OCI-LY7 (cell line): ENCODE data around the gene NTM.

Experiments
- EZH2phosphoT487 ChIP-seq: fragments of 200-600 bp; sonication (generic); IDR thresholded peaks from 2 replicates; pipeline ENCODE4 v1.6.1; 2018; ENCODE audit warnings: low read depth, borderline replicate concordance, mild to moderate bottlenecking, mixed run types, antibody characterized with exemption, low read length, moderate library complexity, mixed read lengths
- TF ChIP-seq, protein P1 (sequence below): fragments of 200-600 bp; sonication (generic); conservative IDR thresholded peaks from 2 replicates; pipeline ENCODE4 v1.5.1; 2014; ENCODE audit warnings: mild to moderate bottlenecking, antibody characterized with exemption, low read length, moderate library complexity, mixed read lengths

GRCh38 chr11:131491503-131491902 lies 121.1 kb downstream of the NTM start:
- no peak for TF ChIP-seq EZH2phosphoT487
- TF ChIP-seq, protein P1, sequence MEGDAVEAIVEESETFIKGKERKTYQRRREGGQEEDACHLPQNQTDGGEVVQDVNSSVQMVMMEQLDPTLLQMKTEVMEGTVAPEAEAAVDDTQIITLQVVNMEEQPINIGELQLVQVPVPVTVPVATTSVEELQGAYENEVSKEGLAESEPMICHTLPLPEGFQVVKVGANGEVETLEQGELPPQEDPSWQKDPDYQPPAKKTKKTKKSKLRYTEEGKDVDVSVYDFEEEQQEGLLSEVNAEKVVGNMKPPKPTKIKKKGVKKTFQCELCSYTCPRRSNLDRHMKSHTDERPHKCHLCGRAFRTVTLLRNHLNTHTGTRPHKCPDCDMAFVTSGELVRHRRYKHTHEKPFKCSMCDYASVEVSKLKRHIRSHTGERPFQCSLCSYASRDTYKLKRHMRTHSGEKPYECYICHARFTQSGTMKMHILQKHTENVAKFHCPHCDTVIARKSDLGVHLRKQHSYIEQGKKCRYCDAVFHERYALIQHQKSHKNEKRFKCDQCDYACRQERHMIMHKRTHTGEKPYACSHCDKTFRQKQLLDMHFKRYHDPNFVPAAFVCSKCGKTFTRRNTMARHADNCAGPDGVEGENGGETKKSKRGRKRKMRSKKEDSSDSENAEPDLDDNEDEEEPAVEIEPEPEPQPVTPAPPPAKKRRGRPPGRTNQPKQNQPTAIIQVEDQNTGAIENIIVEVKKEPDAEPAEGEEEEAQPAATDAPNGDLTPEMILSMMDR: no peak
